ENCODE measurements around the gene FRMD4B.

- TF ChIP-seq CTCF (conservative IDR thresholded peaks at IDR 0.05; ENCODE audit: low read length) (no peak), EZH2phosphoT487 (IDR thresholded peaks at IDR 0.05; ENCODE audit: borderline replicate concordance) (no peak)
Measured at GRCh38 chr3:69259125-69259524, 126.8 kb downstream of the FRMD4B start.

Data from Loucy (cell line).